Measurements from ENCODE around the gene COG1. TPM values are rescaled to one million over a fixed set of nuclear protein-coding genes. Genes with fewer than 3 reads are reported as not detected.
"Not testable (repeated sequence)": the region's sequence is repeated elsewhere in the genome, so short reads cannot be mapped to it uniquely, and the experiment has no call there.

COG1 gene, protein sequence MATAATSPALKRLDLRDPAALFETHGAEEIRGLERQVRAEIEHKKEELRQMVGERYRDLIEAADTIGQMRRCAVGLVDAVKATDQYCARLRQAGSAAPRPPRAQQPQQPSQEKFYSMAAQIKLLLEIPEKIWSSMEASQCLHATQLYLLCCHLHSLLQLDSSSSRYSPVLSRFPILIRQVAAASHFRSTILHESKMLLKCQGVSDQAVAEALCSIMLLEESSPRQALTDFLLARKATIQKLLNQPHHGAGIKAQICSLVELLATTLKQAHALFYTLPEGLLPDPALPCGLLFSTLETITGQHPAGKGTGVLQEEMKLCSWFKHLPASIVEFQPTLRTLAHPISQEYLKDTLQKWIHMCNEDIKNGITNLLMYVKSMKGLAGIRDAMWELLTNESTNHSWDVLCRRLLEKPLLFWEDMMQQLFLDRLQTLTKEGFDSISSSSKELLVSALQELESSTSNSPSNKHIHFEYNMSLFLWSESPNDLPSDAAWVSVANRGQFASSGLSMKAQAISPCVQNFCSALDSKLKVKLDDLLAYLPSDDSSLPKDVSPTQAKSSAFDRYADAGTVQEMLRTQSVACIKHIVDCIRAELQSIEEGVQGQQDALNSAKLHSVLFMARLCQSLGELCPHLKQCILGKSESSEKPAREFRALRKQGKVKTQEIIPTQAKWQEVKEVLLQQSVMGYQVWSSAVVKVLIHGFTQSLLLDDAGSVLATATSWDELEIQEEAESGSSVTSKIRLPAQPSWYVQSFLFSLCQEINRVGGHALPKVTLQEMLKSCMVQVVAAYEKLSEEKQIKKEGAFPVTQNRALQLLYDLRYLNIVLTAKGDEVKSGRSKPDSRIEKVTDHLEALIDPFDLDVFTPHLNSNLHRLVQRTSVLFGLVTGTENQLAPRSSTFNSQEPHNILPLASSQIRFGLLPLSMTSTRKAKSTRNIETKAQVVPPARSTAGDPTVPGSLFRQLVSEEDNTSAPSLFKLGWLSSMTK
- 10 to 100 TPM; 51.8 to 53.7 TPM for total RNA-seq

DNA sequence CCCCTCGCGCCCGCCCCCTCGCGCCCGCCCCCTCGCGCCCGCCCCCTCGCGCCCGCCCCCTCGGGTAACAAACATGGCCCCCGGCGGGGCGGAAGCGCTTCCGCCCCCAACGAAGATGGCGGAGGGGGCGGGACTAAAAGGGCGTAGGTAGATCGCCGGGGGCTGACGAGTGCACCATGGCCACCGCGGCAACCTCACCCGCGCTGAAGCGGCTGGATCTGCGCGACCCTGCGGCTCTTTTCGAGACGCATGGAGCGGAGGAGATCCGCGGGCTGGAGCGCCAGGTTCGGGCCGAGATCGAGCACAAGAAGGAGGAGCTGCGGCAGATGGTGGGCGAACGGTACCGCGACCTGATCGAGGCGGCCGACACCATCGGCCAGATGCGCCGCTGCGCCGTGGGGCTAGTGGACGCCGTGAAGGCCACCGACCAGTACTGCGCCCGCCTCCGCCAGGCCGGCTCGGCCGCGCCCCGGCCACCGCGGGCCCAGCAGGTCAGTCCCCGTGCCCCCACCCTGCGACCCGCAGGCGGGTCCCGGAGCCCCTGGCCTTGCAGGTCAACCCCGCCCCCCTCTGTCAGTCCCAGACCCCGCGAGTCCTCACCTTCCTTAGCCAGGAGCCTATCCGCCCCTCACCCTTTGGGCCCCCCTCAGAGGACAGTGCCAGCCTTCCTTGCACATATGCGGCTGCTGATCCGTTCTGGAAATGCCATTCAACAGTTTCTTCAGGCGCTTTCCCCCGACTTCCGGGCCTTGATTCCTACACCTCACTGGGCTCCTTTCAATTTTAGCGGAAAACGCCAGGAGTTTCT, at the start of gene COG1:
TSS of gene COG1 (plus strand) at position 162 of the 808 bp plus-strand sequence. CDS start at position 177, 15 bp downstream.
- peak within 1 kb of the TSS; percentile 97 for H3K4me3 Mint-ChIP-seq
- POLR2A ChIA-PET, result interaction anchor here (0.8 to 3.3 kb wide), 11 partner anchors 9 to 600 kb away, joined by 3 to 32 read pairs (median 3); a partner anchor contains a TSS
- H3K4me1 Mint-ChIP-seq, result peaks cover 17% of the 10 kb centered on the region
- H3K9me3 Mint-ChIP-seq, result no peaks in the 10 kb centered on the region
- H3K27me3 Mint-ChIP-seq, result no peaks in the 10 kb centered on the region
- DNase-seq, result peak; percentile 81
- H3K27ac Mint-ChIP-seq, result peak within 1 kb of the TSS; percentile 96
- H3K36me3 Mint-ChIP-seq, result peaks cover 13% of the 10 kb centered on the region
- ATAC-seq (ENCODE audit: low read depth), result peak; percentile 77

DNA sequence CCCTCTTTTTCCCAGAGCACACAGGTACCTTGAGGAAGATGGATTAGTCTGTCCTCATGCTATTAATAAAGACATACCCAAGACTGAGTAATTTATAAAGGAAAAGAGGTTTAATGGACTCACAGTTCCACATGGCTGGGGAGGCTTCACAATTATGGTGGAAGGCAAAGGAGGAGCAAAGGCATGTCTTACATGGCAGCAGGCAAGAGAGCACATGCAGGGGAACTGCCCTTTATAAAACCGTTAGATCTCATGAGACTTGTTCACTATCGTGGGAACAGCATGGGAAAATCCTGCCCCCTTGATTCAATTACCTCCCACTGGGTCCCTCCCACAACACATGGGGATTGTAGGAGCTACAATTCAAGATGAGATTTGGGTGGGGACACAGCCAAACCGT, 48.6 kb upstream of the COG1 start:
- H3K27me3 Mint-ChIP-seq; H3K4me3 Mint-ChIP-seq; DNase-seq; ATAC-seq (ENCODE audit: low read depth); H3K27ac Mint-ChIP-seq; POLR2A ChIA-PET: not testable (repeated sequence)
- Mint-ChIP-seq H3K4me1 (peaks cover 15% of the 10 kb centered on the region), H3K9me3 (peaks cover 24% of the 10 kb centered on the region), H3K36me3 (peaks cover 15% of the 10 kb centered on the region)

DNA sequence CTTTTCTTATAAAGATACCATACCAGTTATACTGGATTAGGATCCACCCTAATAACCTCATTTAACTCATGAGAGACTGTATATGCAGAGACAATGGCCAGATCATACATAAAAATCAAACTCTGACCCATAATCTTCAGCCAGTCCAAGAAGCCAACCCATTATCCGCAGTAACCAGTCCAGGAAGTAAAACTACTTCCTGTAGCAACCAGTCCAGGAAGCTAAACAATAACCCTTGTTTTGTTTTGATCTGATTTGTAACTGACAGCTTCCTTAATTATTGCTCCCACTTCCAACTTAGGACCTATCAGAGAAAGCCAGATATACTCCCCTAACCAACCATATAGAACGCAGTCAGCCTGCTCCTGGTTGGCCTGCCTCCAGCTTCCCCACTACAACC, 47.2 kb upstream of the COG1 start:
- Mint-ChIP-seq H3K27ac (no peak overlapping the region), H3K9me3 (peaks cover 27% of the 10 kb centered on the region)

DNA sequence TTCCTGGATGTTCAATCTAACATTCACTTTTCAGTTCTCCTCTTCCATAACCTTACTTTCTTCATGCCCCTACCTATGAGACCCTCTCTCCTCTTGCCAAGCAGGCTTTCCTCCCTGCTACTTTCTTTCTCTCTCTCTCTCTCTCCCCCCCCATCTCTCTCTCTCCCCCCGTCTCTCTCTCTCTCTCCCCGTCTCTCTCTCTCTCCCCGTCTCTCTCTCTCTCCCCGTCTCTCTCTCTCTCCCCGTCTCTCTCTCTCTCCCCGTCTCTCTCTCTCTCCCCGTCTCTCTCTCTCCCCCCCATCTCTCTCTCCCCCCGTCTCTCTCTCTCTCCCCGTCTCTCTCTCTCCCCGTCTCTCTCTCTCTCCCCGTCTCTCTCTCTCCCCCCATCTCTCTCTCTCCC, 45.1 kb upstream of the COG1 start:
- not testable (repeated sequence) for ATAC-seq (ENCODE audit: low read depth); H3K27ac Mint-ChIP-seq

More for the DNA sequence above, 47.2 kb upstream of the COG1 start:
- ATAC-seq (ENCODE audit: low read depth), result no peak
- peaks cover 15% of the 10 kb centered on the region for H3K36me3 Mint-ChIP-seq
- POLR2A ChIA-PET, result no interaction called here
- H3K4me1 Mint-ChIP-seq, result peaks cover 15% of the 10 kb centered on the region
- H3K27me3 Mint-ChIP-seq, result peaks cover 2% of the 10 kb centered on the region
- H3K4me3 Mint-ChIP-seq, result no peak overlapping the region
- DNase-seq, result no peak

DNA sequence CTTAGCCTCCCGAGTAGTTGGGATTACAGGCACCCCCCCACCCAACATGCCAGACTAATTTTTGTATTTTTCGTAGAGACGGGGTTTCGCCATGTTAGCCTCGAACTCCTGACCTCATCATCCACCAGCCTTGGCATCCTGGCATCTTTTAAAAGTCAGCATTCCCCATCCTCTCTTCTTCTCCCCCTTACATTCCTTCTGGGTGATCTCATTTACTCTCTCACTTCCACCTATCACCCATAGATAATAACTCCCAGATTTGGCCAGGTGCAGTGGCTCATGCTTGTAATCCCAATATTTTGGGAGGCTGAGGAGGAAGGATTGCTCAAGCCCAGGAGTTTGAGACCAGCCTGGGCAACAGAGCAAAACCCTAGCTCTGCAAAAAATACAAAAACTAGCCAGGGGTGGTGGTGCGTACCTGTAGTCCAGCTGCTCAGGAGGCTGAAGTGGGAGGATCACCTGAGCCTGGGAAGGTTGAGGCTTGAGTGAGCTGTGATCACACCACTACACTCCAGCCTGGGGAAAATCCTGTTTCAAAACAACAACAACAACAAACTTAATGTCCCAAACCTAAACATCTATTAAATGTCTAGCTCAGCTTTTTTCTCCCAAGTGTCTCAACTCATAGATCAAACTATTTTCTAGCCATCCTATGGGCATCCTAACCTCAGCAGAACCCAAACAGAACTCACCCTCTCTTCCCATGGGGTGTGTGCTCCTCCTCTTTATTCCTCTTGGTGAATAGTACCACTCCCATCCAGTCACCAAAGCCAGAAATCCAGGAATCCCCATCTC, 44.1 kb upstream of the COG1 start:
- POLR2A ChIA-PET, result interaction anchor here (0.6 kb wide), 1 partner anchor 56 kb away, joined by 5 read pairs; no protein-coding TSS in a partner anchor
- ATAC-seq (ENCODE audit: low read depth), result no peak
- Mint-ChIP-seq H3K36me3 (peaks cover 15% of the 10 kb centered on the region), H3K27ac (no peak overlapping the region), H3K27me3 (peaks cover 2% of the 10 kb centered on the region), H3K9me3 (peaks cover 31% of the 10 kb centered on the region), H3K4me1 (peaks cover 6% of the 10 kb centered on the region), H3K4me3 (no peak overlapping the region)
- no peak for DNase-seq

More for the DNA sequence above, 45.1 kb upstream of the COG1 start:
- H3K4me3 Mint-ChIP-seq, H3K27me3 Mint-ChIP-seq, DNase-seq, POLR2A ChIA-PET: not testable (repeated sequence)
- Mint-ChIP-seq H3K4me1 (peaks cover 14% of the 10 kb centered on the region), H3K9me3 (peaks cover 31% of the 10 kb centered on the region), H3K36me3 (peaks cover 15% of the 10 kb centered on the region)

DNA sequence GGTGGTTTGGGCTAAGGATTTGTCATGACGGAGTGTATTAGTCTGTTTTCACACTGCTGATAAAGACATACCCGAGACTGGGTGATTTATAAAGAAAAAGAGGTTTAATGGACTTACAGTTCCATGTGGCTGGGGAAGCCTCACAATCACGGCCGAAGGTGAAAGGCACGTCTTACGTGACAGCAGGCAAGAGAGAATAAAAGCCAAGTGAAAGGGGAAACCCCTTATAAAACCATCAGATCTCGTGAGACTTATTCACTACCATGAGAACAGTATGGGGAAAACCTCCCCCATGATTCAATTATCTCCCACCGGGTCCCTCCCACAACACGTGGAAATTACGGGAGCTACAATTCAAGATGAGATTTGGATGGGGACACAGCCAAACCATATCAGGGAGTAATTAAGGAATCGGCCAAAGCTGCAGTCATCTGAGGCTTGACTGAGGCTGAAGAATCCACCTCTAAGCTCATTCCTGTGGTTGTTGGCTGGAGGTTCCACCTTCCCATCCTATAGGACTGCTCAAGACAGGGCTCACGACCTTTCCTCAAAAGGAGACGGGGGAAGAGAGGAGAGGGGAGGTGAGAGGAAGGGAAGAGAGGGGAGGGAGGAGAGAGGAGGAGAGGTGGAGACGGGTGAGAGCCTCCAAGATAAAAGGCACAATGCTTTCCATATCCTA, 42.1 kb upstream of the COG1 start:
- H3K27ac Mint-ChIP-seq; H3K27me3 Mint-ChIP-seq; ATAC-seq (ENCODE audit: low read depth); H3K36me3 Mint-ChIP-seq; H3K4me1 Mint-ChIP-seq; POLR2A ChIA-PET; DNase-seq; H3K4me3 Mint-ChIP-seq: not testable (repeated sequence)
- peaks cover 17% of the 10 kb centered on the region for H3K9me3 Mint-ChIP-seq

DNA sequence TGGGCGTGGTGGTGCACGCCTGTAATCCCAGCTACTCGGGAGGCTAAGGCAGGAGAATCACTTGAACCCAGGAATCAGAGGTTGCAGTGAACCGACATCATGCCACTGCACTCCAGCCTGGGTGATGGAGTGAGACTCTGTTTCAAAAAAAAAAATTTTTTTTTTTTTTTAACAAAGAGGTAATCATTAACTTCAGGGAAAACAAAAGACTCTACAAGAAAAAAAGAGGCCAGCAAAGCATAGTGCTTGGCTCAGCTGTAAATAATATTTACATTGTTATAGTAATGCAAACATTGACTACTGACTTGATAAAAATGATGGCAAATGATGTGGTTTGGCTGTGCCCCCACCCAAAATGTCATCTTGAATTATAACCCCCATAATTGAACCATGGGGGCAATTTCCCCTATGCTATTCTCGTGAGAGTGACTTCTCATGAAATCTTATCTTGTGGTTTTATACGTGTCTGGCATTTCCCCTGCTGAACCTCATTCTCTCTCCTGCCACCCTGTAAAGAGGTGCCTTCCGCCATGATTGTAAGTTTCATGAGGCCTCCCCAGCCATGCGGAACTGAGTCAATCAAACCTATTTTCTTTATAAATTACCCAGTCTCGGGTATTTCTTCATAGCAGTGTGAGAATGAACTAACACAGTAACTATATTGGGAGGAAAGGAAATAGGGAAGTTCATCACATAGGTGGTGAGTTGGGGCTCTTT, 40.8 kb upstream of the COG1 start:
- Mint-ChIP-seq H3K36me3 (peaks cover 2% of the 10 kb centered on the region), H3K9me3 (peaks cover 11% of the 10 kb centered on the region), H3K27me3 (peaks cover 5% of the 10 kb centered on the region), H3K27ac (no peak overlapping the region), H3K4me3 (no peak overlapping the region), H3K4me1 (peaks cover 8% of the 10 kb centered on the region)
- no peak for DNase-seq
- POLR2A ChIA-PET, result no interaction called here
- no peak for ATAC-seq (ENCODE audit: low read depth)

DNA sequence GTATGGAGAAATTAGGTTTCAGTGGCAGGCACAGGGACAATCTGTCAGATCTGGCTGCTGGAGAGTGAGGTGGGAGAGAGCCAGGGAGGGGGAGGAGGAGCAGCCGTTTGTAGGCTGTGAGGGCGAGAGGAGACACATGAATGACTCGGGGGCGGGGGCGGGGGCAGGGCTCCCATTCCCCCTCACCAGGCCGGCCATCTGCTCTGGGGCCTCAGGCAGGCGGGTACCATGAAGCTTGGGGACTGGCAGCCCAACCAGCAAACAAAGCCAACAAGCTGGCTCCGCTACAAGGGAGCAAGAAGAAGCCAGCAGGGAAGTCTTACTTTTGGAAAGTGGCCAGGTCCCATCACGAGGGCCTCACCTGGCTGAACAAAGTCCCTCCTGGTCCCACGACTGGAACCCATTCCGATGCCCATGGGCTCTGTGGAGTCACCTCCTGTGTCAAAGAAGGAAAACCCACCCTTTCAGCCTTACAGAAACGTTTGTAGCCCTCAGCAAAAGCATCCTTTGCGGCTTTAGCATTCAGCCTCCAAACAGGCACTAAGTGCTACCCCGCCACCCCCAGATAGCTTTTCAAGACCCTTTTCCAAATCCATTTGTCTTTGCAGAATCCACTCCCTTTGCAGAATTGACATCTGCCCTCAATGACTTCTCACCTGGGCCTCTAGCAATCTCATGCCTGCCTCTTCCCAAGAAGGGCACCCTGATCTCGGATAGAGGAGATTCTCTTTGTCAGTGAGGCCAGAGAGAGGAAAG, 37.3 kb upstream of the COG1 start:
- Mint-ChIP-seq H3K9me3 (peaks cover 4% of the 10 kb centered on the region), H3K4me1 (peaks cover 8% of the 10 kb centered on the region), H3K4me3 (no peak overlapping the region), H3K36me3 (no peaks in the 10 kb centered on the region), H3K27ac (no peak overlapping the region), H3K27me3 (peaks cover 26% of the 10 kb centered on the region)
- no peak for DNase-seq
- ATAC-seq (ENCODE audit: low read depth), result no peak
- POLR2A ChIA-PET, result interaction anchor here (2.0 kb wide), 1 partner anchor 428 kb away, joined by 11 read pairs; no protein-coding TSS in a partner anchor

DNA sequence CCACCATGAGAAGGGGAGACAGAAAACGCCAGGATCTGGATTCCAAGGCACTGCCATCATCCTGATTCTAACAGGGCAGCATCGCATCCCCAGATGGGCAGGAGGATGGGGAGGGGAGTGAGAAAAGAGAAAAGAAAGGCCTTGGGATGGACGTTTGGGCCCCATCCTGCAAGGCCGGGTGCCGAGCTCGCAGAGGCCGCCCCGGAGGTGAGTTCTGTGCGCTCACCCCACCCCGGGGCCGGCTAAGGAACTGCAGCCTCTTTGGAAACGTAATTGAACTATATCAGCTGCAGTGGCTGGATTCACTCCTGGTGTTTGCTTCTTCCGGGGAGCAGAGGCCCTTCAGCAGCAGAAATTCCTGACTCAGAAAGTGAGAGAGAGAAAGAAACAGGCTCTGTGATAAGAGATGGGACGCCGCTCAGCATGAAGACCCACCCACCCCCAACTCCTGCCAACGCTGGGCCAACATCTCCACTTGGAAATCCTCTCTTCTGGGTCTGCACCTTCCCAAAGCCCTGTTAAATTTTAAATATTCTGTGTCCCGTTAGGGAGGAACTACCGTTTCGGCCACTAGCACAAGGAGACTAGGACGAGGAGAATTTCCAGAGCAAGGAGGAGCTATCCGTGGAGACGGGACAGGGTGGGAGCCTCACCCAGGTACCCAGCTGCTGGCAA, 36.6 kb upstream of the COG1 start:
- Mint-ChIP-seq H3K27ac (no peak overlapping the region), H3K36me3 (no peaks in the 10 kb centered on the region), H3K9me3 (peaks cover 2% of the 10 kb centered on the region), H3K4me3 (no peak overlapping the region), H3K4me1 (peaks cover 8% of the 10 kb centered on the region), H3K27me3 (peaks cover 33% of the 10 kb centered on the region)
- DNase-seq, result peak; percentile 73
- POLR2A ChIA-PET, result interaction anchor here (2.0 kb wide), 1 partner anchor 429 kb away, joined by 11 read pairs; no protein-coding TSS in a partner anchor
- peak; percentile 89 for ATAC-seq (ENCODE audit: low read depth)

DNA sequence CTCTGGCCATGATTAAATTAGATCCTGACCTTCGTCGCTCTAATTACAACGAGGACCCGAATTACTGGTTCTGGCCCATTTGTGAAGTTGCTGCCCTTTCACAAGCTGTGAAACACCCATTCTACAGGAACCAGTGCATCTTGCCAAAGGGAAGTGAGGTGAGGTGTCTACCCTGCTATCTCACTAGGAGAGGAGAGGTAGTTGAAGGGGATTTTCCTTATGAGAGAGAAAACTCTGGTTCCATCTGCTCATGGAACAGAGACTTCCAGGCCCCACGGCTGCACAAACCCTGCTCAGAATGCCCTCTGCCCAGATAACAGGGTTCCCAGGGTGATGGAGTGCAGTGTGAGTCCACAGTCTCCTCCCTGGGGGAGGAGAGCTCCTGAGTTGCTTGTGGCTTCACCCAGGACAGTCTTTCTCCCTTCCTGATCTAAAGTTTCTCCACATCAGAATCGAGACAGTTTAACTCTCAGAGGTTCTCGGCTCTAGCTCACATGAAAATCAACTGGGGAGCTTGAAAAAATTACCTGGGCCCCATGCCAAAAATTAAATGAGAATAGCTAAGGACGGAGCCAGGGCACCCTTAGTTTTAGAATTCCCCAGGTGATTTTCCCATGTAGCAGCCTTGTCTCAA, 35.9 kb upstream of the COG1 start:
- H3K27ac Mint-ChIP-seq, result no peak overlapping the region
- no peak for DNase-seq
- ATAC-seq (ENCODE audit: low read depth), result no peak
- H3K4me3 Mint-ChIP-seq, result no peak overlapping the region
- H3K9me3 Mint-ChIP-seq, result peaks cover 2% of the 10 kb centered on the region
- POLR2A ChIA-PET, result interaction anchor here (2.0 kb wide), 1 partner anchor 430 kb away, joined by 11 read pairs; no protein-coding TSS in a partner anchor
- H3K27me3 Mint-ChIP-seq, result peaks cover 35% of the 10 kb centered on the region
- no peaks in the 10 kb centered on the region for H3K36me3 Mint-ChIP-seq
- H3K4me1 Mint-ChIP-seq, result peaks cover 8% of the 10 kb centered on the region

Measured in activated naive CD8-positive, alpha-beta T cell treated with anti-CD3 and anti-CD28 coated beads, Interleukin-2, amount 10 ng/mL, durations not matched to agents 7 days and 5 days (primary cell).